HEK293 (cell line): Measurements from ENCODE around the gene NEXN.
A peak's percentile ranks its signal among the peaks of the same experiment; 100 is the strongest.

Experiments
- CTCF ChIA-PET: fragments of 350-600 bp; formaldehyde crosslinking; extraction: SDS; loops from one replicate; lab custom pipeline; 2021; ENCODE audit warnings: antibody characterized with exemption; lab: Yijun Ruan, JAX
- POLR2A ChIA-PET: fragments of 300-600 bp; formaldehyde crosslinking; extraction: SDS; loops from one replicate; lab custom pipeline; 2020; ENCODE audit warnings: antibody characterized with exemption, inconsistent platforms; lab: Yijun Ruan, JAX
- H3K27ac ChIP-seq: fragments of 200-500 bp; sonication (Bioruptor generic); 2 replicates; pipeline ENCODE4 v1.5.1; 2014; ENCODE audit warnings: low read depth, low read length, control low read depth, inconsistent platforms; ENCODE audit errors: extremely low read depth
- H3K36me3 ChIP-seq, 2 experiments: fragments of 200-500 bp in 1 of 2; sonication (Bioruptor generic) in 1 of 2; 1 replicate in 1 of 2; 2 replicates in 1 of 2; pipeline ENCODE4 v1.5.1; 2014 to 2017; ENCODE audit warnings: inconsistent platforms in 2 of 2, low read length in 2 of 2; ENCODE audit not compliant: control insufficient read depth in 2 of 2, insufficient read depth in 1 of 2
- H3K4me1 ChIP-seq: fragments of 200-500 bp; sonication (Bioruptor generic); 2 replicates; pipeline ENCODE4 v1.5.1; 2014; ENCODE audit warnings: mild to moderate bottlenecking, low read length, inconsistent platforms; ENCODE audit not compliant: control insufficient read depth, insufficient read depth
- H3K4me3 ChIP-seq: 2 replicates; pipeline ENCODE4 v1.5.1; 2011; ENCODE audit warnings: low read depth, mild to moderate bottlenecking, control low read depth, low read length, moderate library complexity
- H3K9me3 ChIP-seq: fragments of 200-500 bp; sonication (Bioruptor generic); 2 replicates; pipeline ENCODE4 v1.5.1; 2014; ENCODE audit warnings: low read depth, low read length, inconsistent platforms; ENCODE audit not compliant: control insufficient read depth, insufficient read depth
- HIC1 ChIP-seq: fragments of 450-650 bp; formaldehyde crosslinking; IDR thresholded peaks from 2 replicates; pipeline ENCODE4 v1.5.1; 2016; ENCODE audit warnings: missing biosample characterization, missing genetic modification characterization
- MZF1 ChIP-seq: fragments of 450-650 bp; formaldehyde crosslinking; IDR thresholded peaks from 2 replicates; pipeline ENCODE4 v1.5.1; 2017; ENCODE audit warnings: missing biosample characterization, missing genetic modification characterization, borderline replicate concordance
- PRDM1 ChIP-seq: fragments of 450-650 bp; formaldehyde crosslinking; IDR thresholded peaks from 2 replicates; pipeline ENCODE4; 2016; ENCODE audit warnings: missing biosample characterization, missing genetic modification characterization
- RBAK ChIP-seq: fragments of 450-650 bp; formaldehyde crosslinking; IDR thresholded peaks from 2 replicates; pipeline ENCODE4 v1.5.1; 2016; ENCODE audit warnings: missing biosample characterization, missing genetic modification characterization
- REPIN1 ChIP-seq: fragments of 450-650 bp; formaldehyde crosslinking; IDR thresholded peaks from 2 replicates; pipeline ENCODE4 v1.5.1; 2017; ENCODE audit warnings: missing biosample characterization, missing genetic modification characterization, low read depth
- ZNF10 ChIP-seq: fragments of 450-650 bp; formaldehyde crosslinking; IDR thresholded peaks from 2 replicates; pipeline ENCODE4 v1.5.1; 2017; ENCODE audit warnings: missing biosample characterization, missing genetic modification characterization
- ZNF214 ChIP-seq: fragments of 450-650 bp; formaldehyde crosslinking; IDR thresholded peaks from 2 replicates; pipeline ENCODE4 v1.5.1; 2017; ENCODE audit warnings: missing biosample characterization, mild to moderate bottlenecking, missing genetic modification characterization, borderline replicate concordance
- ZNF266 ChIP-seq: fragments of 450-650 bp; formaldehyde crosslinking; IDR thresholded peaks from 2 replicates; pipeline ENCODE4 v1.5.1; 2016; ENCODE audit warnings: missing biosample characterization, missing genetic modification characterization, low read depth
- ZNF350 ChIP-seq: fragments of 450-650 bp; formaldehyde crosslinking; IDR thresholded peaks from 2 replicates; pipeline ENCODE4 v1.5.0; 2017; ENCODE audit warnings: missing biosample characterization, mild to moderate bottlenecking, missing genetic modification characterization
- ZNF391 ChIP-seq: fragments of 450-650 bp; formaldehyde crosslinking; IDR thresholded peaks from 2 replicates; pipeline ENCODE4 v1.5.1; 2016; ENCODE audit warnings: low read depth, missing biosample characterization, missing genetic modification characterization, borderline replicate concordance
- ZNF426 ChIP-seq: fragments of 450-650 bp; formaldehyde crosslinking; IDR thresholded peaks from 2 replicates; pipeline ENCODE4 v1.5.1; 2017; ENCODE audit warnings: missing biosample characterization, missing genetic modification characterization, mild to moderate bottlenecking, inconsistent platforms, moderate library complexity
- ZNF48 ChIP-seq: fragments of 450-650 bp; formaldehyde crosslinking; IDR thresholded peaks from 2 replicates; pipeline ENCODE4 v1.5.1; 2016; ENCODE audit warnings: missing biosample characterization, missing genetic modification characterization
- ZNF585B ChIP-seq: fragments of 450-650 bp; formaldehyde crosslinking; IDR thresholded peaks from 2 replicates; pipeline ENCODE4 v1.5.1; 2016; ENCODE audit warnings: missing biosample characterization, missing genetic modification characterization
- ZNF639 ChIP-seq: fragments of 450-650 bp; formaldehyde crosslinking; IDR thresholded peaks from 2 replicates; pipeline ENCODE4 v1.5.1; 2016; ENCODE audit warnings: missing biosample characterization, missing genetic modification characterization
- TF ChIP-seq, protein P1 (sequence below): fragments of 450-650 bp; formaldehyde crosslinking; IDR thresholded peaks from 2 replicates; pipeline ENCODE4 v1.5.1; 2016; ENCODE audit warnings: missing biosample characterization, missing genetic modification characterization
- TF ChIP-seq, protein P2 (sequence below): fragments of 450-650 bp; formaldehyde crosslinking; IDR thresholded peaks from 2 replicates; pipeline ENCODE4 v1.5.1; 2016; ENCODE audit warnings: missing biosample characterization, missing genetic modification characterization, borderline replicate concordance

Gene NEXN

DNA sequence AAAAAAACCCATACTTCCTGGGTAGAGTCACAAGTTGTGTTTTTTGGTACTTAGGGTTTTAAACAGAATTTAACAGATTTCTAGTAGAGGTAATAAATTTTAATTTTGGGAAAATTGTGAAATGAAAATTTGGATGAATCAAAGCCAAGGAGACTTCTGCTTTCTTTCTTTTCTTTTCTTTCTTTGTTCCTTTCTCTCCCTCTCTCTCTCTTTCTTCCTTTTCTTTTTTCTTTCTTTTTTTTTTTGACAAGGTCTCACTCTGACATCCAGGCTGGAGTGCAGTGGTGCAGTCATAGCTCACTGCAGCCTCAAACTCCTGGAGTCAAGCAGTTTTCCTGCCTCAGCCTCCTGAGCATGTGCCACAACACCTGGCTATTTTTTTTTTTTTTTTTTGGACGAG is 46.9 kb upstream of the NEXN start:
- TF ChIP-seq PRDM1 (tag by site-specific recombination) = peak; percentile 92
- TF ChIP-seq ZNF48 (tag by site-specific recombination) = no peak
- TF ChIP-seq, all 188 proteins: peak for 1
- no peak overlapping the region for H3K4me3 ChIP-seq
- CTCF ChIA-PET = interaction anchor here (0.6 kb wide), 1 partner anchor 59 kb away, joined by 5 read pairs; no protein-coding TSS in a partner anchor
- POLR2A ChIA-PET = no interaction called here
- no peaks in the 10 kb centered on the region for H3K4me1 ChIP-seq
- H3K9me3 ChIP-seq = no peaks in the 10 kb centered on the region
- H3K27ac ChIP-seq = no peak overlapping the region
- peaks cover 5 to 16% of the 10 kb centered on the region in 2 experiments; a peak in 2 of 3 replicates for H3K36me3 ChIP-seq

DNA sequence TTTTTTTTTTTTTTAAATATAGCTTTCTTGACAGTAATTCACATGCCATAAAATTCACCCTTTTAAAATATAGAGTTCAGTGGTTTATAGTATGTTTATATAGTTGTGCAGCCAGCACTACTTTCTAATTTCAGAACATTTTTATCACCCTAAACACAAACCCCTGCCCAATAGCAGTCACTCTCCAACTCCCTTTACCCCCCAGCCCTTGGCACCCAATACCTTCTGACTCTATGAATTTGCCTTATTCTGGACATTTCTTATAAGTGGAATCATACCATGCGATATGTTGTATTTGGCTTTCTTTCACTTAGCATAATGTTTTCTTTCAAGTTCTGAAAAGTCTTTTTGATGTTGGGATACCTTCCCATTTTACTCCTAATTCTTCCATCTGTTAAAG is 42.5 kb upstream of the NEXN start:
- Histone ChIP-seq H3K4me1 (no peaks in the 10 kb centered on the region), H3K27ac (no peak overlapping the region), H3K9me3 (no peaks in the 10 kb centered on the region), H3K4me3 (no peak overlapping the region), H3K36me3 (peaks cover 7 to 8% of the 10 kb centered on the region in 2 experiments; a peak in 2 of 3 replicates)
- POLR2A ChIA-PET = interaction anchor here (0.6 kb wide), 1 partner anchor 21 kb away, joined by 3 read pairs; no protein-coding TSS in a partner anchor
- CTCF ChIA-PET = no interaction called here
- TF ChIP-seq ZNF10 (tag by site-specific recombination) = no peak

- ChIA-PET POLR2A (no interaction called here), CTCF (no interaction called here)
- H3K27ac ChIP-seq = no peak overlapping the region
- TF ChIP-seq ZNF214 (tag by site-specific recombination) = no peak
- no peak for TF ChIP-seq ZNF266 (tag by site-specific recombination)
- TF ChIP-seq, all 188 proteins: peak for 0
- no peak overlapping the region for H3K4me3 ChIP-seq
- H3K36me3 ChIP-seq = peaks cover 7 to 8% of the 10 kb centered on the region in 2 experiments; a peak in 2 of 3 replicates
- H3K4me1 ChIP-seq = no peaks in the 10 kb centered on the region
- H3K9me3 ChIP-seq = no peaks in the 10 kb centered on the region
Measured at GRCh38 chr1:77846966-77847365, 41.5 kb upstream of the NEXN start.

DNA sequence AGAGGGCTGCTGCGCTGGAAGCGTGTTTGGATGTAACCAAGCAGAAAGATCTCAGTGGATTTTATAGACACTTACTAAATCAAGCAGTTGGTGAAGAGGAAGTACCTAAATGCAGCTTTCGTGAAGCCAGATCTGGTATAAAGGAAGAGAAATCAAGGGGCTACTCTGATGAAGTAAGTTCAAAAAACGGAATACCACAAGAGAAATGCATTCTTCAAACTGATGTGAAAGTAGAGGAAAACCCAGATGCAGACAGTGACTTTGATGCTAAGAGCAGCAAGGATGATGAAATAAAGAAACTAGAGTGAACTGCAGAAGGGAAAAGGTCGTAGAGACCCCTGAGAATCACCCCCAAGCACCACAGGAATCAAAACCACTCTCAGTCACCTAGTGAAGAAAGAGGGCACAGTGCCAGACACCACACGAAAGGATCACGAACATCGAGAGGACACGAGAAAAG is 40.8 kb upstream of the NEXN start:
- TF ChIP-seq ZNF585B = no peak
- no peak for TF ChIP-seq RBAK (tag by site-specific recombination)
- TF ChIP-seq ZNF350 (tag by site-specific recombination) = no peak
- TF ChIP-seq ZNF214 (tag by site-specific recombination) = no peak
- TF ChIP-seq, protein P1, sequence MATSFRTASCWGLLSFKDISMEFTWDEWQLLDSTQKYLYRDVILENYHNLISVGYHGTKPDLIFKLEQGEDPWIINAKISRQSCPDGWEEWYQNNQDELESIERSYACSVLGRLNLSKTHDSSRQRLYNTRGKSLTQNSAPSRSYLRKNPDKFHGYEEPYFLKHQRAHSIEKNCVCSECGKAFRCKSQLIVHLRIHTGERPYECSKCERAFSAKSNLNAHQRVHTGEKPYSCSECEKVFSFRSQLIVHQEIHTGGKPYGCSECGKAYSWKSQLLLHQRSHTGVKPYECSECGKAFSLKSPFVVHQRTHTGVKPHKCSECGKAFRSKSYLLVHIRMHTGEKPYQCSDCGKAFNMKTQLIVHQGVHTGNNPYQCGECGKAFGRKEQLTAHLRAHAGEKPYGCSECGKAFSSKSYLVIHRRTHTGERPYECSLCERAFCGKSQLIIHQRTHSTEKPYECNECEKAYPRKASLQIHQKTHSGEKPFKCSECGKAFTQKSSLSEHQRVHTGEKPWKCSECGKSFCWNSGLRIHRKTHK (tag by site-specific recombination) = no peak
- TF ChIP-seq, all 188 proteins: peak for 0
- CTCF ChIA-PET = no interaction called here
- Histone ChIP-seq H3K9me3 (no peaks in the 10 kb centered on the region), H3K4me3 (no peak overlapping the region), H3K27ac (no peak overlapping the region), H3K4me1 (no peaks in the 10 kb centered on the region), H3K36me3 (peaks cover 7 to 8% of the 10 kb centered on the region in 2 experiments; a peak in 2 of 3 replicates)
- POLR2A ChIA-PET = no interaction called here

DNA sequence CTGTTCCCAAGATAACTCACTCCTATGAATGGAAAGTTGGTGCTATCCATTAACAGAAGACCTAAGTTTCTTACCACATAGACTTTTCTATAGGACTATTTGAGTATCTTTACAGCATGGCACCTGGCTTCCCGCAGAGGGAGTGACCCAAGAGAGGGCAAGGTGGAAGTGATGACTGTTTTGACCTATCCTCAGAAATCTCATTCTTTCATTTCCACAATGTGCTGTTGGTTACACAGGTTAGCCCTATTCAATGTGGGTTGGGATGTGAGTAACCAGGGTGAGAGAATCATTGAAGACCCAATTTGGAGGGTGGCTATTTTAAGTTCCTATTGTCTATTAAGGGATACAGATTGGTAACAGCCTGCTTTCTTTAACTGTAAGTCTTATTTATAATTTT is 38.3 kb upstream of the NEXN start:
- peaks cover 0 to 3% of the 10 kb centered on the region in 2 experiments; a peak in 1 of 3 replicates for H3K36me3 ChIP-seq
- TF ChIP-seq MZF1 (tag by site-specific recombination) (no peak), REPIN1 (tag by site-specific recombination) (no peak), ZNF391 (tag by site-specific recombination) (no peak), HIC1 (tag by site-specific recombination) (no peak), ZNF426 (tag by site-specific recombination) (no peak), ZNF639 (no peak)
- TF ChIP-seq, protein P2, sequence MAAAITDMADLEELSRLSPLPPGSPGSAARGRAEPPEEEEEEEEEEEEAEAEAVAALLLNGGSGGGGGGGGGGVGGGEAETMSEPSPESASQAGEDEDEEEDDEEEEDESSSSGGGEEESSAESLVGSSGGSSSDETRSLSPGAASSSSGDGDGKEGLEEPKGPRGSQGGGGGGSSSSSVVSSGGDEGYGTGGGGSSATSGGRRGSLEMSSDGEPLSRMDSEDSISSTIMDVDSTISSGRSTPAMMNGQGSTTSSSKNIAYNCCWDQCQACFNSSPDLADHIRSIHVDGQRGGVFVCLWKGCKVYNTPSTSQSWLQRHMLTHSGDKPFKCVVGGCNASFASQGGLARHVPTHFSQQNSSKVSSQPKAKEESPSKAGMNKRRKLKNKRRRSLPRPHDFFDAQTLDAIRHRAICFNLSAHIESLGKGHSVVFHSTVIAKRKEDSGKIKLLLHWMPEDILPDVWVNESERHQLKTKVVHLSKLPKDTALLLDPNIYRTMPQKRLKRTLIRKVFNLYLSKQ (tag by site-specific recombination) = no peak

More for the DNA sequence above, 38.3 kb upstream of the NEXN start:
- H3K9me3 ChIP-seq = no peaks in the 10 kb centered on the region
- CTCF ChIA-PET = no interaction called here
- H3K4me1 ChIP-seq = no peaks in the 10 kb centered on the region
- H3K4me3 ChIP-seq = no peak overlapping the region
- POLR2A ChIA-PET = no interaction called here
- H3K27ac ChIP-seq = no peak overlapping the region
